Tibial nerve (tissue), 4 donors: Measurements from ENCODE around the gene PSME3IP1. TPM values are rescaled to one million over a fixed set of nuclear protein-coding genes. Genes with fewer than 3 reads are reported as not detected.
"Not testable (repeated sequence)": the region's sequence is repeated elsewhere in the genome, so short reads cannot be mapped to it uniquely, and the experiment has no call there.

Experiments
- DNase-seq, 2 donors: peaks; one replicate each; pipeline ENCODE4 v3.0.0-alpha.2; 2019; ENCODE audit warnings: low spot score in 2 of 2
- H3K27ac ChIP-seq, 4 donors: fragments of 200-600 bp; sonication (generic) in 3 of 4; one replicate each; pipeline ENCODE4 v1.5.1; 2017 to 2019; ENCODE audit warnings: mild to moderate bottlenecking in 1 of 4
- H3K27me3 ChIP-seq, 2 donors: fragments of 200-600 bp; sonication (generic) in 1 of 2; one replicate each; pipeline versions ENCODE4 v1.5.1 to v1.6.0; 2017 to 2019
- H3K36me3 ChIP-seq, 3 donors: fragments of 200-600 bp; sonication (generic); one replicate each; pipeline ENCODE4 v1.5.1; 2018 to 2019
- H3K4me1 ChIP-seq, 4 donors: fragments of 200-600 bp; sonication (generic) in 3 of 4; one replicate each; pipeline ENCODE4 v1.5.1; 2017 to 2019
- H3K4me3 ChIP-seq, 4 donors: fragments of 200-600 bp; sonication (generic) in 3 of 4; one replicate each; pipeline ENCODE4 v1.5.1; 2017 to 2019; ENCODE audit warnings: mild to moderate bottlenecking in 1 of 4, moderate library complexity in 1 of 4
- H3K9me3 ChIP-seq, 4 donors: fragments of 200-600 bp; sonication (generic) in 3 of 4; one replicate each; pipeline ENCODE4 v1.5.1; 2017 to 2019
- EP300 ChIP-seq, 2 donors: sonication (generic); formaldehyde crosslinking; IDR thresholded peaks; one replicate each; pipeline ENCODE4 v1.6.1; 2017; ENCODE audit warnings: antibody characterized with exemption in 2 of 2, mild to moderate bottlenecking in 1 of 2
- POLR2A ChIP-seq, 2 donors: fragments of 450-650 bp; IDR thresholded peaks; one replicate each; pipeline ENCODE4 v1.6.1; 2017; ENCODE audit warnings: antibody characterized with exemption in 2 of 2, mild to moderate bottlenecking in 2 of 2, moderate library complexity in 2 of 2
- WGBS, 2 donors: methylation state at CpG; one replicate each; pipeline ENCODE4 v1.1.5; 2018; 5-methylcytosine and 5-hydroxymethylcytosine counted together
- total RNA-seq, 4 donors: library from RNA; depleted of rRNA; stranded (reverse); fragments of >200 nt; gene quantifications; one replicate each; pipeline ENCODE4 v1.1.0, GENCODE V29; 2016
- TF ChIP-seq, protein P1 (sequence below), 5 experiments: fragments of 200-600 bp in 3 of 5; fragments of 450-650 bp in 2 of 5; sonication (generic) in 3 of 5; IDR thresholded peaks; one replicate each; pipeline ENCODE4 v1.5.1; 2016 to 2019; ENCODE audit warnings: antibody characterized with exemption in 5 of 5, mild to moderate bottlenecking in 3 of 5, moderate library complexity in 2 of 5

The PSME3IP1 gene
- total RNA-seq, 4 donors from 2014 or later = 58.4 to 100 (median 69.7) TPM

DNA sequence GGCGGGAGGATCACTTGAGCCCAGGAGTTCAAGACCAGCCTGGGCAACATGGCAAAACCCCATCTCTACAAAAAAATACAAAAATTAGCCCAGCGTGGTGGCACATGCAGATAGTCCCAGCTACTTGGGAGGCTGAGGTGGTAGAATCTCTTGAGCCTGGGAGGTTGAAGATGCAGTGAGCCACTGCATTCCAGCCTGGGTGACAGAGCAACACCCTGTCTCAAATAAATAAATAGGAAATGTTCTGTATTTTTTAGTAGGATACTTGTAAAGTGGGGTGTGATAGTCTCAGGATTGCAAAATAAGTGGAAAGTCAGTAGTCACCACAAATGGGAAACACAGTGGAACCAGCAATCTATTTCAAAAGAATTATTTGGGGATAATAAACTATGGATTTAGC lies 4.3 kb upstream of the PSME3IP1 start:
- Histone ChIP-seq H3K27ac (no peak overlapping the region), H3K27me3 (no peaks in the 10 kb centered on the region), H3K4me3 (no peak overlapping the region), H3K36me3 (no peaks in the 10 kb centered on the region), H3K9me3 (no peaks in the 10 kb centered on the region), H3K4me1 (peaks cover 0 to 79% (median 29%) of the 10 kb centered on the region in 4 donors)
- 91 to 100% methylated on average over 2 of the region's 2 CpGs for WGBS, 2 donors
- no peak for DNase-seq
- TF ChIP-seq POLR2A (IDR thresholded peaks at IDR 0.05) (no peak), EP300 (IDR thresholded peaks at IDR 0.05) (no peak)
- TF ChIP-seq, protein P1, sequence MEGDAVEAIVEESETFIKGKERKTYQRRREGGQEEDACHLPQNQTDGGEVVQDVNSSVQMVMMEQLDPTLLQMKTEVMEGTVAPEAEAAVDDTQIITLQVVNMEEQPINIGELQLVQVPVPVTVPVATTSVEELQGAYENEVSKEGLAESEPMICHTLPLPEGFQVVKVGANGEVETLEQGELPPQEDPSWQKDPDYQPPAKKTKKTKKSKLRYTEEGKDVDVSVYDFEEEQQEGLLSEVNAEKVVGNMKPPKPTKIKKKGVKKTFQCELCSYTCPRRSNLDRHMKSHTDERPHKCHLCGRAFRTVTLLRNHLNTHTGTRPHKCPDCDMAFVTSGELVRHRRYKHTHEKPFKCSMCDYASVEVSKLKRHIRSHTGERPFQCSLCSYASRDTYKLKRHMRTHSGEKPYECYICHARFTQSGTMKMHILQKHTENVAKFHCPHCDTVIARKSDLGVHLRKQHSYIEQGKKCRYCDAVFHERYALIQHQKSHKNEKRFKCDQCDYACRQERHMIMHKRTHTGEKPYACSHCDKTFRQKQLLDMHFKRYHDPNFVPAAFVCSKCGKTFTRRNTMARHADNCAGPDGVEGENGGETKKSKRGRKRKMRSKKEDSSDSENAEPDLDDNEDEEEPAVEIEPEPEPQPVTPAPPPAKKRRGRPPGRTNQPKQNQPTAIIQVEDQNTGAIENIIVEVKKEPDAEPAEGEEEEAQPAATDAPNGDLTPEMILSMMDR (IDR thresholded peaks at IDR 0.05) = no peak

DNA sequence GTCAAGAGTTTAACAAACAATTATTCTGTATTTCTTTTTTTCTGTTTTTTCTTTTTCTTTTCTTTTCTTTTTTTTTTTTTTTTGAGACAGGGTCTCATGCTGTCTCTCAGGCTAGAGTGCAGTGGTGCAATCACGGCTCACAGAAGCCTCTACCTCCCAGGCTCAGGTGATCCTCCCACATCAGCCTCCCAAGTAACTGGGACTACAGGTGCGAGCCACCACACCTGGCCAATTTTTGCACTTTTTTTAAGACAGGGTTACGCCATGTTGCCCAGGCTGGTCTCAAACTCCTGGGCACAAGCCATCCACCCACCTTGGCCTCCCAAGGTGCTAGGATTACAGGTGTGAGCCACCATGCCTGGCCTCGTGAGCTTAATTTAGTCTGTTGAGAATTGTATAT lies 3.7 kb upstream of the PSME3IP1 start:
- peaks cover 0 to 79% (median 29%) of the 10 kb centered on the region in 4 donors for H3K4me1 ChIP-seq
- not testable (repeated sequence) for DNase-seq, H3K4me3 ChIP-seq, H3K27ac ChIP-seq, H3K9me3 ChIP-seq, H3K36me3 ChIP-seq, H3K27me3 ChIP-seq
- 90 to 100% methylated on average over 4 of the region's 4 CpGs for WGBS, 2 donors

DNA sequence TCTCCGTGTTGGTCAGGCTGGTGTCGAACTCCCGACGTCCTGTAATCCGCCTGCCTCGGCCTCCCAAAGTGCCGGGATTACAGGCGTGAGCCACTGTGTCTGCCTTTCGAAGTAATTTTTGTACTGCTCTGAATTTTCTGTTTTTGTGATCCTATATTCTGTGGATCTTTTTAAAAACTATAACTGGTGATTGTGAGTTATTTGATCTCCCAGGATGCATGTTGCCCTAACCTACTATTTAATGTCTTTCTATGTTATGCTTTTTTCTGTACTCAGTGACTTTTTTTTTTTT lies 2.8 kb upstream of the PSME3IP1 start:
- H3K4me1 ChIP-seq = peaks cover 0 to 77% (median 30%) of the 10 kb centered on the region in 4 donors
- DNase-seq = no peak
- TF ChIP-seq, protein P1 (IDR thresholded peaks at IDR 0.05) = no peak
- TF ChIP-seq EP300 (IDR thresholded peaks at IDR 0.05) = no peak
- TF ChIP-seq POLR2A (IDR thresholded peaks at IDR 0.05) = no peak
- no peak overlapping the region for H3K27ac ChIP-seq
- 91 to 94% methylated on average over 9 of the region's 9 CpGs for WGBS, 2 donors
- no peaks in the 10 kb centered on the region for H3K27me3 ChIP-seq
- no peaks in the 10 kb centered on the region for H3K9me3 ChIP-seq
- H3K4me3 ChIP-seq = no peak overlapping the region
- no peaks in the 10 kb centered on the region for H3K36me3 ChIP-seq

DNA sequence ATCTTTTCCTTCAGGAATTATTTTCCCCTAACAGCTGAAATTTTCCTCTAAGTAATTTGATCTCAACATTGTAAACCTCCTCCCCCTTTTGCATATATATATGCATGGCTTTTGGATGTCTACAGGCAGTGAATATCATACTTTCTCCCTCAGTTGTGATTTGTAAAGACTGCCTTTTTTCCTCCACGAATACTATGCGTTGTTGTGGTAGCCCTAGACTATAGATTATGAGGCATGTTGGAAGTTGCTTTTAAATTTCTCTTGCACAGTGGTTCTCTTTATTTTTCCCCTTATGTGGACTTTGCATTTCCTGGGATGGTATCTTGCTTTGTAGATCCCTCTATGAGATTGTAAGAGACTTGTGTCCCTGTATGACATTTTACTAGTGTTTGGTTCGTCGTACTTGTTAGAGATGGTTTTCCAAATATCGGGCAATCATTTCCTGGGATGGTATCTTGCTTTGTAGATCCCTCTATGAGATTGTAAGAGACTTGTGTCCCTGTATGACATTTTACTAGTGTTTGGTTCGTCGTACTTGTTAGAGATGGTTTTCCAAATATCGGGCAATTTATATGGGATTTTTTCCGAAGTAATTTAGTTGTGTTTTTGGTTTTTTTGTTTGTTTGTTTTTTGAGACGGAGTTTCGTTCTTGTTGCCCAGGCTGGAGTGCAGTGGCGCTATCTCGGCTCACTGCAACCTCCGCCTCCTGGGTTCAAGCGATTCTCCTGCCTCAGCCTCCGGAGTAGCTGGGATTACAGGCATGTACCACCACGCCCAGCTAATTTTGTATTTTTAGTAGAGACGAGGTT lies 2.3 kb upstream of the PSME3IP1 start:
- not testable (repeated sequence) for H3K27me3 ChIP-seq, H3K9me3 ChIP-seq, DNase-seq, H3K36me3 ChIP-seq
- Histone ChIP-seq H3K27ac (peak overlapping the region in 3 of 4 donors; percentile 96 to 99 (median 98)), H3K4me3 (peak overlapping the region in 3 of 4 donors; percentile 98 to 100 (median 98)), H3K4me1 (peaks cover 0 to 72% (median 30%) of the 10 kb centered on the region in 4 donors)
- 74 to 81% methylated on average over 18 of the region's 18 CpGs for WGBS, 2 donors

DNA sequence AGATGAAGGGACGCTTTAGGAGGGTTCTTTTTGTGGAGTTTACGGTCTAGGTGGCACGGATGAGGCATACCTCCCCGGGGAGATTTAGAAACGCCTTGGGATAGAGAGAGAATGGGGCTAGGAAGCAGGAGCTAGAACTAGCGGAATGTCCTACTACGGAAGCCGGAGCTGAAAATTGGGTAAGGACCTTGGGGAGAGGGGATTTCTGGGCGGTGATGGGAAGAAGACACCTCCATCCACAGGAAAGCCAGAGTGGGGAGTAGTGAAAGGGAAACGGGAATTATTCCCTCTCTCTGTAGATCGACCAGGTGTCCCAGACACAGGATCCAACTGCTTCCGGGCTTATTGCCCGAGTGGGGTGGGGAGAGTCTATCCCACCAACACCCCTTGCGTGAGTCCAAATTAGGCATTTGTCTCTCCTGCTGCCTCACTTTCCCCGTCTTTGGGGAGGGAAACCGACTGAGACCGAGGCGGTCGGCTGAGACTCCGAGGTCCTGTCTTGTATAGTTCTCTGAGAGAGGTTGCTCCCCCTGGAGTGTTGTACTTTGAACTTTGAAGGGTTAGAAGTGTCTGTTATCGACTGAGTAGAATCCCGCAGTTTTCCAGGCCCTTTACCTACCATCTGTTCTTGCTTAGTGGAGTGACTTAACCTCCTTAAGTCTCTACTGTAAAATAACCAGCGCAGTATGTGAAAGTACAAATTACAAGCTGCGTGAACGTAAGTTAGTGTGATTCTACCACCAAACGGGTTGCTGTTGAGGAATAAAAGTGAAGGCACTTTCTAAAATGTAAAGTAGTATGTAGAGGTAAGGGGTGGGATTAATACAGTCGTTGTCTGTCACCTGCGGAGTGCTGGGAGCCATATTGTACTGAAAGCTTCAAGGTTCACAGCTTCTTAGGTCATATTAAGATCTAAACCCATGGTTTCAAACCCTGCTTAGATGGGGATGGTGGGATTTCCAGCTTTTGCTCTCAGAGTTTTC lies 1.3 kb upstream of the PSME3IP1 start:
- peak overlapping the region; percentile 71 to 99 (median 97) for H3K27ac ChIP-seq
- DNase-seq = no peak
- H3K27me3 ChIP-seq = no peaks in the 10 kb centered on the region
- H3K4me1 ChIP-seq = peaks cover 0 to 63% (median 29%) of the 10 kb centered on the region in 4 donors
- TF ChIP-seq, protein P1 (IDR thresholded peaks at IDR 0.05) = no peak
- TF ChIP-seq EP300 (IDR thresholded peaks at IDR 0.05) (no peak), POLR2A (IDR thresholded peaks at IDR 0.05) (no peak)
- peak overlapping the region; percentile 63 to 100 (median 98) for H3K4me3 ChIP-seq
- no peaks in the 10 kb centered on the region for H3K9me3 ChIP-seq
- no peaks in the 10 kb centered on the region for H3K36me3 ChIP-seq
- 1% methylated on average over 28 of the region's 28 CpGs for WGBS, 2 donors
